H9 (cell line): ENCODE measurements around the gene MOCS1. TPM values are rescaled to one million over a fixed set of nuclear protein-coding genes. Genes with fewer than 3 reads are reported as not detected.

ENCODE experiments used
- DNase-seq: peaks from one replicate; pipeline ENCODE4 v3.0.0-alpha.2; 2017
- H2AFZ ChIP-seq: one replicate; pipeline ENCODE4 v1.6.1; 2013; ENCODE audit warnings: mild to moderate bottlenecking, low read length, control low read depth, moderate library complexity
- H2AK5ac ChIP-seq: 2 replicates; pipeline ENCODE4 v1.6.1; 2013; ENCODE audit warnings: low read length, control low read depth, mixed read lengths; ENCODE audit not compliant: insufficient read length
- H2BK120ac ChIP-seq: one replicate; pipeline ENCODE4 v1.6.1; 2013; ENCODE audit warnings: low read depth, mild to moderate bottlenecking, low read length, control low read depth, inconsistent platforms; ENCODE audit not compliant: poor library complexity, severe bottlenecking
- H2BK12ac ChIP-seq: 2 replicates; pipeline ENCODE4 v1.6.1; 2013; ENCODE audit warnings: low read length, control low read depth, mixed read lengths, low read depth; ENCODE audit not compliant: insufficient read length
- H2BK15ac ChIP-seq: 2 replicates; pipeline ENCODE4 v1.6.1; 2013; ENCODE audit warnings: low read depth, low read length, control low read depth
- H2BK20ac ChIP-seq: one replicate; pipeline ENCODE4 v1.6.1; 2013; ENCODE audit warnings: low read depth, mild to moderate bottlenecking, low read length, control low read depth, inconsistent platforms; ENCODE audit not compliant: poor library complexity, severe bottlenecking
- H2BK5ac ChIP-seq: 2 replicates; pipeline ENCODE4 v1.6.1; 2013; ENCODE audit warnings: low read length, control low read depth, mixed read lengths; ENCODE audit not compliant: insufficient read length
- H3K14ac ChIP-seq: 2 replicates; pipeline ENCODE4 v1.6.1; 2013; ENCODE audit warnings: low read length, control low read depth; ENCODE audit not compliant: insufficient read depth
- H3K18ac ChIP-seq: 2 replicates; pipeline ENCODE4 v1.6.1; 2013; ENCODE audit warnings: low read depth, mild to moderate bottlenecking, mixed read lengths, low read length, control low read depth; ENCODE audit not compliant: insufficient read length
- H3K23ac ChIP-seq: 2 replicates; pipeline ENCODE4 v1.6.1; 2013; ENCODE audit warnings: low read length, control low read depth, mixed read lengths, low read depth; ENCODE audit not compliant: insufficient read length
- H3K23me2 ChIP-seq: 2 replicates; pipeline ENCODE4 v1.6.1; 2013; ENCODE audit warnings: low read depth, mild to moderate bottlenecking, mixed read lengths, low read length, control low read depth; ENCODE audit not compliant: insufficient read length, poor library complexity, severe bottlenecking
- H3K27ac ChIP-seq: 2 replicates; pipeline ENCODE4 v1.5.1; 2013; ENCODE audit warnings: low read length, control low read depth, mixed read lengths, low read depth; ENCODE audit not compliant: insufficient read length
- H3K27me3 ChIP-seq: 2 replicates; pipeline ENCODE4 v1.6.1; 2013; ENCODE audit warnings: low read length, control low read depth, inconsistent platforms; ENCODE audit not compliant: insufficient read depth
- H3K4ac ChIP-seq: 2 replicates; pipeline ENCODE4 v1.6.1; 2013; ENCODE audit warnings: low read depth, mild to moderate bottlenecking, control low read depth, inconsistent platforms, low read length, moderate library complexity
- H3K4me1 ChIP-seq: 2 replicates; pipeline ENCODE4 v1.6.1; 2013; ENCODE audit warnings: low read length, control low read depth, inconsistent platforms; ENCODE audit not compliant: insufficient read depth
- H3K4me2 ChIP-seq: 2 replicates; pipeline ENCODE4 v1.6.1; 2013; ENCODE audit warnings: low read length, control low read depth, mixed read lengths; ENCODE audit not compliant: insufficient read length, insufficient read depth
- H3K56ac ChIP-seq: 2 replicates; pipeline ENCODE4 v1.6.1; 2013; ENCODE audit warnings: low read depth, mild to moderate bottlenecking, mixed read lengths, low read length, control low read depth; ENCODE audit not compliant: insufficient read length
- H3K79me1 ChIP-seq: 2 replicates; pipeline ENCODE4 v1.6.1; 2013; ENCODE audit warnings: low read depth, mild to moderate bottlenecking, moderate library complexity, low read length, control low read depth, inconsistent platforms; ENCODE audit not compliant: insufficient read depth, poor library complexity, severe bottlenecking
- H3K79me2 ChIP-seq: 2 replicates; pipeline ENCODE4 v1.6.1; 2013; ENCODE audit warnings: low read length, control low read depth, inconsistent platforms; ENCODE audit not compliant: insufficient read depth
- H3K9ac ChIP-seq: 2 replicates; pipeline ENCODE4 v1.6.1; 2013; ENCODE audit warnings: low read length, control low read depth, mixed read lengths; ENCODE audit not compliant: insufficient read length; ENCODE audit errors: extremely low read depth
- H3K9me3 ChIP-seq: one replicate; pipeline ENCODE4 v1.6.1; 2013; ENCODE audit warnings: low read depth, low read length, inconsistent platforms; ENCODE audit not compliant: control insufficient read depth
- H3T11ph ChIP-seq: one replicate; pipeline ENCODE4 v1.6.1; 2013; ENCODE audit warnings: mild to moderate bottlenecking, low read length, control low read depth, inconsistent platforms
- H4K20me1 ChIP-seq: one replicate; pipeline ENCODE4 v1.6.1; 2013; ENCODE audit not compliant: control insufficient read depth, insufficient read length, insufficient read depth
- H4K5ac ChIP-seq: 2 replicates; pipeline ENCODE4 v1.6.1; 2013; ENCODE audit warnings: low read depth, mild to moderate bottlenecking, mixed read lengths, low read length, control low read depth; ENCODE audit not compliant: insufficient read length
- H4K8ac ChIP-seq: replicated peaks from 2 replicates; pipeline ENCODE4 v1.6.1; 2013; ENCODE audit warnings: low read length, control low read depth, mixed read lengths, low read depth; ENCODE audit not compliant: insufficient read length
- H4K91ac ChIP-seq: 2 replicates; pipeline ENCODE4 v1.6.1; 2013; ENCODE audit warnings: low read depth, mild to moderate bottlenecking, moderate library complexity, mixed read lengths, low read length, control low read depth; ENCODE audit not compliant: insufficient read length
- H3K27ac Mint-ChIP-seq, 3 experiments: 2 replicates in 2 of 3; 3 replicates in 1 of 3; pipeline ENCODE4 v1.8.0; 2020 to 2021; ENCODE audit warnings: mixed read lengths in 3 of 3, mild to moderate bottlenecking in 1 of 3, moderate library complexity in 1 of 3
- H3K27me3 Mint-ChIP-seq: 2 replicates; pipeline ENCODE4 v1.8.0; 2021; ENCODE audit warnings: low read depth, mild to moderate bottlenecking, moderate library complexity, mixed read lengths
- H3K36me3 Mint-ChIP-seq, 3 experiments: 2 replicates in 2 of 3; 3 replicates in 1 of 3; pipeline ENCODE4 v1.8.0; 2020 to 2021; ENCODE audit warnings: low read depth in 3 of 3, mixed read lengths in 3 of 3; ENCODE audit not compliant: insufficient read depth in 1 of 3
- H3K4me1 Mint-ChIP-seq, 2 experiments: 2 replicates each; pipeline ENCODE4 v1.8.0; 2020; ENCODE audit warnings: mixed read lengths in 2 of 2
- H3K4me3 Mint-ChIP-seq, 2 experiments: 2 replicates in 1 of 2; 3 replicates in 1 of 2; pipeline ENCODE4 v1.8.0; 2020 to 2021; ENCODE audit warnings: mild to moderate bottlenecking in 2 of 2, mixed read lengths in 2 of 2, moderate library complexity in 1 of 2
- H3K9me3 Mint-ChIP-seq, 2 experiments: 2 replicates in 1 of 2; 3 replicates in 1 of 2; pipeline ENCODE4 v1.8.0; 2020; ENCODE audit warnings: mild to moderate bottlenecking in 2 of 2, mixed read lengths in 2 of 2, moderate library complexity in 1 of 2
- WGBS: extraction: QIAGEN DNeasy Blood & Tissue Kit; methylation state at CpG from one replicate; pipeline ENCODE4 v1.1.7; 2013; ENCODE audit warnings: missing lambda C conversion rate, low lambda C conversion rate, mixed read lengths; ENCODE audit not compliant: insufficient read length; ENCODE audit errors: extremely low coverage; 5-methylcytosine and 5-hydroxymethylcytosine counted together
- total RNA-seq: library from RNA; stranded (reverse); gene quantifications from 2 replicates; pipeline ENCODE4 v1.2.1, GENCODE V29; 2021
- TF ChIP-seq, protein P1 (sequence below): fragments of 200-600 bp; sonication (generic); conservative IDR thresholded peaks from 3 replicates; pipeline ENCODE4 v1.8.0; 2021; ENCODE audit warnings: antibody characterized with exemption, mild to moderate bottlenecking

Gene MOCS1
- total RNA-seq, 1 experiment from 2014 or later, result 15.2 TPM

DNA sequence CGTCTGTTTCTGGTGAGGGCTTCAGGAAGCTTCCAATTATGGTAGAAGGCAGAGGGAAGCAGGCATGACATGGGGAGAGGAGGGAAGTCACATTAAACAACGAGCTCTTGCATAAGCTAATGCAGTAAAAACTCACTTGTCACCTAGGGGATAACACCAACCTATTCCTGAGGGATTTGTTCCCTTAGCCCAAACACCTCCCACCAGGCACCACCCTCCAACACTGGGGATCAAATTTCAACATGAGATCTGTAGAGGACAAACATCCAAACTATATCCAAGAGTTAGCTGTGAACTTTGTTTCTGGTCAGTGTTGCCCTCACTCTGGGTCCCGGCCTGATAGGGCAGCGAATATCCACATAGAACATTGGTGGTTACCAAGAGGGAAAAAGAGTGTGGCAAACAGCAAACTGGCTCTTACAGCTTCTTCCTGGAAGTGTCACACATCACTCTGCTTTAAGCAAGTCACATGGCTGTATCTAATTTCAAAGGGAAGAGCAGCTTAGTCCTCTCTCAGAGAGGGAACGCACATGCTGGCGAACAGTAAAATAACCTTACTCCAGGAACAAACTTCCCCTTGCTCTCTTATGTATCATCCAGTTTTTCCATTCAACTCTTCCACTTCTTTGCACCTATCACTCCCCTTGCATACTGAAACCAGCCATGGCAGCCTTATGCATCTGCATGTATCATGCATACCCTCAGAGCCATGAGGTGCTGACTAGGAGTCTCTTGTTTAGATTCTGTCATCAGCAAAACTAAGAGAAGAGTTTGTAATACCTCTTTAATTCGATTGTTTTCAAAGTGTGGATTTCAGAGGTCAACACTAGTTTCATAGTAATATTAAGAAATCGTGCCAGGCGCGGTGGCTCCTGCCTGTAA, 4.8 kb upstream of the MOCS1 start:
- no peak overlapping the region for H3K4ac ChIP-seq
- no peak overlapping the region for H2BK120ac ChIP-seq
- no peaks in the 10 kb centered on the region for H3K79me2 ChIP-seq
- Mint-ChIP-seq H3K9me3 (no peaks in the 10 kb centered on the region), H3K4me1 (peaks cover 19 to 21% of the 10 kb centered on the region in 2 experiments), H3K4me3 (no peak overlapping the region), H3K27me3 (peaks cover 18% of the 10 kb centered on the region), H3K36me3 (no peaks in the 10 kb centered on the region; a peak in 1 of 7 replicates), H3K27ac (no peak overlapping the region; a peak in 1 of 7 replicates)
- H2BK12ac ChIP-seq, result no peak overlapping the region
- H3K79me1 ChIP-seq, result no peaks in the 10 kb centered on the region
- no peak overlapping the region for H2AK5ac ChIP-seq
- H4K20me1 ChIP-seq, result no peaks in the 10 kb centered on the region
- H3K9me3 ChIP-seq, result no peaks in the 10 kb centered on the region
- no peaks in the 10 kb centered on the region for H3K27me3 ChIP-seq
- no peaks in the 10 kb centered on the region for H3K23me2 ChIP-seq
- no peak overlapping the region for H3K9ac ChIP-seq
- H3K23ac ChIP-seq, result no peak overlapping the region
- H3K56ac ChIP-seq, result no peak overlapping the region
- H3K14ac ChIP-seq, result no peak overlapping the region
- no CpG with 5 or more reads among the region's 10 CpGs for WGBS
- H2BK5ac ChIP-seq, result no peak overlapping the region
- H3K4me1 ChIP-seq, result no peaks in the 10 kb centered on the region; the same call in 1 of the 2 replicates
- H3K4me2 ChIP-seq, result no peak overlapping the region
- TF ChIP-seq, protein P1, sequence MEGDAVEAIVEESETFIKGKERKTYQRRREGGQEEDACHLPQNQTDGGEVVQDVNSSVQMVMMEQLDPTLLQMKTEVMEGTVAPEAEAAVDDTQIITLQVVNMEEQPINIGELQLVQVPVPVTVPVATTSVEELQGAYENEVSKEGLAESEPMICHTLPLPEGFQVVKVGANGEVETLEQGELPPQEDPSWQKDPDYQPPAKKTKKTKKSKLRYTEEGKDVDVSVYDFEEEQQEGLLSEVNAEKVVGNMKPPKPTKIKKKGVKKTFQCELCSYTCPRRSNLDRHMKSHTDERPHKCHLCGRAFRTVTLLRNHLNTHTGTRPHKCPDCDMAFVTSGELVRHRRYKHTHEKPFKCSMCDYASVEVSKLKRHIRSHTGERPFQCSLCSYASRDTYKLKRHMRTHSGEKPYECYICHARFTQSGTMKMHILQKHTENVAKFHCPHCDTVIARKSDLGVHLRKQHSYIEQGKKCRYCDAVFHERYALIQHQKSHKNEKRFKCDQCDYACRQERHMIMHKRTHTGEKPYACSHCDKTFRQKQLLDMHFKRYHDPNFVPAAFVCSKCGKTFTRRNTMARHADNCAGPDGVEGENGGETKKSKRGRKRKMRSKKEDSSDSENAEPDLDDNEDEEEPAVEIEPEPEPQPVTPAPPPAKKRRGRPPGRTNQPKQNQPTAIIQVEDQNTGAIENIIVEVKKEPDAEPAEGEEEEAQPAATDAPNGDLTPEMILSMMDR, result no peak
- H2AFZ ChIP-seq, result peak overlapping the region; percentile 17
- H3K18ac ChIP-seq, result no peak overlapping the region
- no peak overlapping the region for H3T11ph ChIP-seq
- no peak overlapping the region for H4K5ac ChIP-seq
- no peak overlapping the region for H2BK15ac ChIP-seq
- H4K91ac ChIP-seq, result no peak overlapping the region
- no peak overlapping the region for H2BK20ac ChIP-seq
- H4K8ac ChIP-seq, result no peak overlapping the region
- H3K27ac ChIP-seq, result no peak overlapping the region
- DNase-seq, result no peak
